ENCODE data around the gene JMJD7.
A peak's percentile ranks its signal among the peaks of the same experiment; 100 is the strongest.

The JMJD7 gene

DNA sequence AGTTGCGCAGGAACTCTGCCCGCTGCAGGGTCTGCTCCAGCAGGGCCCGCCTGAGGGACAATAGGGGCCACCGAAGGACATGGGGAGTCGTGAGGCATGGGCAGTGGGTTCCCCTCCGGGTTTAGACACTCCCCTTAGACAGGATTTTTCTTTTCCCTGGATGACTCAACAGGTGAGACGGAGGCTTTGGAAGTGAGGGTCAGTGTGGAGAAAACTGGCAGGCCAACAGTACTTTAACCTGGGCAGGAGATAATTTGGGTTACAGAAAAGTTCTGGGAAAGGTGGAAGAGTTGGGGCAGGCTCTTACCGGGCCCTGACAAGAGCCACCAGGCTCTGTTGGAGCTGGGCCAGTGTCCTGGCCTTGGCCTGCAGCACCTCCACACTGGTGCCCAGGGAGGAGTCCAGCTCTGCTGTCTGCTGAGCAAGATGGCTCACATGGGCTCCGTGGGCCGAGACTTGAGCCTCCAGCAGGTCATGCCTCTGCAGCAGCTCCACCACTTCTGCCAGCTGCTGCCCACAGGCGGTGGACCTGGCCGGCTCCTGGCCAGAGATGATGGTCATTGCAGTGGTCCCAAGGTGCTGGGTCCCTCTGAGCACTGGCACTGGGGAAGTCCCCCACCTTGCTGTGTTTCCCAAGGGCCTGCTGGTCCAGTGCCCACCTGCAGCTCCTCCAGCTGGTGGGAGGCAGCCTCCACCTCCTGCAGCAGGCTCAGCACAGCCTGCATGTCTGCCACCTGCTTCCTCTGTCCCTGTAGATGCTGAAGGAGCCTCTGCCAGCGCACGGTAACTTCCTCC, 55.0 kb downstream of the JMJD7 start:
- no peak for ATAC-seq
- H3K27ac Mint-ChIP-seq = no peak overlapping the region

GRCh38 chr15:41883484-41883825, 55.6 kb downstream of the JMJD7 start:
- H3K4me3 Mint-ChIP-seq = no peak overlapping the region
- H3K27ac Mint-ChIP-seq = no peak overlapping the region
- H3K9me3 Mint-ChIP-seq = no peaks in the 10 kb centered on the region
- ATAC-seq = no peak
- peaks cover 32% of the 10 kb centered on the region for H3K27me3 Mint-ChIP-seq
- H3K36me3 Mint-ChIP-seq = no peaks in the 10 kb centered on the region
- H3K4me1 Mint-ChIP-seq = peaks cover 43% of the 10 kb centered on the region

More for the DNA sequence above, 55.0 kb downstream of the JMJD7 start:
- H3K27me3 Mint-ChIP-seq = peaks cover 35% of the 10 kb centered on the region
- no peaks in the 10 kb centered on the region for H3K9me3 Mint-ChIP-seq
- H3K4me3 Mint-ChIP-seq = no peak overlapping the region
- peaks cover 38% of the 10 kb centered on the region for H3K4me1 Mint-ChIP-seq
- no peaks in the 10 kb centered on the region for H3K36me3 Mint-ChIP-seq

DNA sequence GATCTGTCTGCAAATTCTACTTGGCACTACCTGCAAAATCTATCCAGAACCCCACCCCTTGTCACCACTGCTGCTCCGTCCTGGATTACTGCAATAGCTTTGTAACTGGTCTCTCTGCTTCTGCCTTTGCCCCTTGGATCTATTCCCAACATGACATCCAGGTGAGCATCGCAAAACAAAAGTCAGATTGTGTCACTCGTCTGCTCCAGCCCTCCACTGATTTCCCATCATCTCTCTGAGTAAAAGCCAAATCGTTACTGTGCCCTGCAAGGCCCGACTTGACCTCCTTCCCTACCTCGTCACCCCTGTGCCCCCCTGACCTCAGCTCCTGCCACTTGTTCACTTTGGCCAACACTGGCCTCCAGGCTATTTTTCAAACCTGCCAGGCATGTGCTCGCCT, 56.6 kb downstream of the JMJD7 start:
- H3K4me1 Mint-ChIP-seq = peaks cover 53% of the 10 kb centered on the region
- no peak overlapping the region for H3K4me3 Mint-ChIP-seq
- no peaks in the 10 kb centered on the region for H3K9me3 Mint-ChIP-seq
- H3K27ac Mint-ChIP-seq = no peak overlapping the region
- peaks cover 22% of the 10 kb centered on the region for H3K27me3 Mint-ChIP-seq
- no peaks in the 10 kb centered on the region for H3K36me3 Mint-ChIP-seq
- ATAC-seq = no peak

DNA sequence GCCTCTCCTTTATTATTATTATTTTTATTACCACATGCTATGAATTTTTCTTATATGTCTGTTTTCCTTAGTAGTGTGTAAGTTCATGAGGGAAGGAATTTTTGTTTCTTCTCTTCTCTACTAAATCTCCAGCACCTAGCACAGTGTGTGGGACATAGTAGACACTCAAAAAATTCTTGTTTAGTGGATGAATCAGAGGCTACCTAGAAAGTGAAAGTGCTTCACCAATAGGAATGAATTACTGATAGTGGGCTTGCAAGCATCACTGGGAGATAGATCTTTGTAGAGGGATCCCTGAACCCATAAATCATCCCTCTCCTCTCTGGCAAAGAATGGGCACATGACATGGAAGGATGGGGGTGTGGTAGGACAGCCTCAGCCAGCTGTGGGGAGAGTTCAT, 57.4 kb downstream of the JMJD7 start:
- no peaks in the 10 kb centered on the region for H3K9me3 Mint-ChIP-seq
- peaks cover 56% of the 10 kb centered on the region for H3K4me1 Mint-ChIP-seq
- no peak for ATAC-seq
- H3K4me3 Mint-ChIP-seq = no peak overlapping the region
- peaks cover 13% of the 10 kb centered on the region for H3K27me3 Mint-ChIP-seq
- H3K36me3 Mint-ChIP-seq = no peaks in the 10 kb centered on the region
- no peak overlapping the region for H3K27ac Mint-ChIP-seq

DNA sequence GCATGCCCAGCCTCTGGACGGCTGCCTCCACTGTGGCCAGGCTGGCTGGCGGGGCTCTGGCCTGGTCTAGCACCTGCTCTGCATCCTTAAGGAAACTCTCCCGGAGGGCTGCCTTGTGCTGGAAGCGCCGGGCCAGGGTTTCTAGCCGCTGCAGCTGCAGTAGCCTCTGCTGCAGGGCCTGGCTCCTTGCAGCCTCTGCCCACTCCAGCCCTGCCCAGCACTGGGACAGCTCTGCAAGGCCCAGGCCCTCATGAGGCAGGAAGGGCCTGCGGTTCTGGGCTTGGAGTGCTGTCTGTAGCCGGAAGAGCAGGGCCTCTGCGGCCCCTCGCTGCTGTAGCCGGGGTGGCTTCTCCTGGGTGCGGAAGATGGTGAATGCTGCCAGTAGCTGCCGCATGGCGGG, 57.9 kb downstream of the JMJD7 start:
- Mint-ChIP-seq H3K36me3 (no peaks in the 10 kb centered on the region), H3K4me3 (no peak overlapping the region), H3K9me3 (no peaks in the 10 kb centered on the region), H3K27me3 (peaks cover 8% of the 10 kb centered on the region), H3K27ac (no peak overlapping the region), H3K4me1 (peaks cover 52% of the 10 kb centered on the region)
- ATAC-seq = no peak

- ATAC-seq = no peak
- H3K4me1 Mint-ChIP-seq = peaks cover 45% of the 10 kb centered on the region
- peak overlapping the region; percentile 40 for H3K27ac Mint-ChIP-seq
- H3K27me3 Mint-ChIP-seq = no peaks in the 10 kb centered on the region
- no peaks in the 10 kb centered on the region for H3K36me3 Mint-ChIP-seq
- no peak overlapping the region for H3K4me3 Mint-ChIP-seq
- H3K9me3 Mint-ChIP-seq = no peaks in the 10 kb centered on the region
Observed at GRCh38 chr15:41886741-41887140, 58.8 kb downstream of the JMJD7 start.

GRCh38 chr15:41887161-41887560, 59.3 kb downstream of the JMJD7 start:
- H3K27me3 Mint-ChIP-seq = no peaks in the 10 kb centered on the region
- H3K9me3 Mint-ChIP-seq = no peaks in the 10 kb centered on the region
- H3K27ac Mint-ChIP-seq = peak overlapping the region; percentile 40
- no peak for ATAC-seq
- H3K36me3 Mint-ChIP-seq = no peaks in the 10 kb centered on the region
- peaks cover 47% of the 10 kb centered on the region for H3K4me1 Mint-ChIP-seq
- H3K4me3 Mint-ChIP-seq = no peak overlapping the region
